PC-3 (cell line): ENCODE results near the gene PAFAH1B2.

Experiments
- CTCF ChIP-seq: fragments of 300-600 bp; sonication (generic); conservative IDR thresholded peaks from 2 replicates; pipeline ENCODE4 v1.5.1; 2017; ENCODE audit warnings: antibody characterized with exemption, low read depth, mild to moderate bottlenecking, low read length
- EZH2phosphoT487 ChIP-seq: fragments of 300-600 bp; sonication (generic); IDR thresholded peaks from 2 replicates; pipeline ENCODE4 v1.6.1; 2018; ENCODE audit warnings: mild to moderate bottlenecking, antibody characterized with exemption, low read length, borderline replicate concordance

- TF ChIP-seq CTCF (no peak), EZH2phosphoT487 (no peak)
Observed at GRCh38 chr11:117171404-117172061, 27.4 kb downstream of the PAFAH1B2 start.
